Activated naive CD8-positive, alpha-beta T cell treated with anti-CD3 and anti-CD28 coated beads, Interleukin-2, amount 50 U/mL, for 16 hours (primary cell): ENCODE data around the gene KAT7.
A peak's percentile ranks its signal among the peaks of the same experiment; 100 is the strongest.

Source experiments
- DNase-seq: peaks from one replicate; pipeline ENCODE4 v3.0.0-alpha.2; 2020; ENCODE audit warnings: low read depth, low spot score

KAT7 gene

DNA sequence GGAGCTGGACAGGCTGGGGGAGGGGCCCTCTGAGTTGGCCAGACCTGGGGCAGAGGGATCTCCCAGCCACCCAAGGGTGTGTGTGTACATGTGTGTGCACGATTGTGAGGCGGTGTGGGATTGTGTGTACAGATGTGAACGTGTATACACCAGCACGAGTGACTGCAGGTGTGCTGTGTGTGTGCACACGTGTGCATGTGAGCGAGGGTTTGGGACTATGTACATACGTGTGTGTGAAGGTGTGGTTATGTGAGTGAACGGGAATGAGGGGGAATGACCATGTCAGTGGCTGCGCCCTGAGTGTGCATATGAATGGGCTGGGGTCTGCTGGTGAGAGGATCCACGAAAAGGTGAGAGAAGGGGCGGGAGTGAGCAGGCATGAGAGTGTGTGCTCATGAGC is 81.8 kb downstream of the KAT7 start:
- DNase-seq, result no peak

DNA sequence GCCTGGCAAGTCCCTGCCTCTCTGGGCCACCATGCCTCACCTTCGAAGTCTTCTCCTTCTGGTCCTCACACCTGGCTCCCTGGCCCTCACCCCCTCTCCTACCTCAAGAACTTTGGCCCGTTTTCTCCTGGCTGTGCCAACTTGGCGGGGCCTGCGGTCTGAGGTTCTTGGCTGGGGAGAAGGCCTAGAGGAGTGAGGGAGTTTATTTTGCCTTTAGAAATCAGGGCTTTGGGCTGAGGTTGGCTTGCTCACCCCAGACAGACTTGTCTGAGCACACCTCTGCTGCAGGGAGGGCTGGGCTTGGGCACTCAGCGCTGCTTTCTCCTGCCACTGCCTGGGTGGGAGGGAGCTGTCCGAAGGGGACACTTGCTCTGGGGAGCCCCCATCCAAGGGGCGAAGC is 82.7 kb downstream of the KAT7 start:
- DNase-seq, result no peak

DNA sequence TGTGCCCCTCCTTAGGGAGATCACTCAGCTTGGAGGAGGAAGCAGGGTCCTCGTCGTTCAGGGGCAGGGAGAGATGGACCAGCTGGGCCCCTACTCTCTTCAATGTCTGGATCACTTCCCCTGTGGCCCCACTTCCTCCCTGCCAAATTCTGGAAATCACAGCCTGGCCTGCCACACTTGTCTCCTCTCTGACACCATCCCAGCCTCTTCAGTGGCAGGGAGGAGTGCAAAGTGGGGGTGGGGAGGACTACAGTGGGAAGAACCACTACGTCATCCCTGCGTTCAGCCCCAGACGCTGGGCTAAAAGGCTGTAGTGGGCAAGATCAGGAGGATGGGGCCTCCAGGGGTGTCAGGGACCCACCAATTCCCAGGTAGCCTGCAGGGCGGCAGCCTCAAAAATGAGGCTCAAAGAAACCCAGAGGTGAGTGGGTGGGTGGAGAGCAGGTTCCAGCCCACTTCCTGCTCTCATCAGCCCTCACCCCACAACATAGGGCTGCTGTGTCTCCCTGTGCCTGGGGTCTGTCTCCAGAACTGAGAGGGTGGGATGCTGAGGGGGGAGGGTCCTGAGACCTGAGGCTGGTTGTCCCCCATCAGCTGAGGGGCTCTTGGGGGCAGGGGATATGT is 84.4 kb downstream of the KAT7 start:
- no peak for DNase-seq

DNA sequence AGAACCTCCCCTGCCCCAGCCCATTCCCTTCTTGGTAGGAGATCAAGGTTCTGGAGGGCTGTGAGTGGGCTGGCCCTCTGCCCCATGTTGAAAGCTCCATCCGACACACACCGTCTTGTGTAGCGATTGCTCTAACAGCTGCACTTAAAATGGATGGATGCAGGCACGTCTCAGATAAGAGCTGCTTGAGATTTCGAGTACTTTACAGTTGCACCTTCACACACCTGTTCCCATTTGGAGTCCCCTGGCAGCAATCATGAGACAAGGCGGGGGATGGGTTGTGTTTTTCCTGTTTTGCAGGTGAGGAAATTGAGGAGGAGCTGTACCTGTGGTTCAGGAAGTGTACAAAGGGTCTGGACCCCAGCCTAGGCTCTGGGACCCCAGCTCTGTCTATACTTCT is 85.0 kb downstream of the KAT7 start:
- no peak for DNase-seq

DNA sequence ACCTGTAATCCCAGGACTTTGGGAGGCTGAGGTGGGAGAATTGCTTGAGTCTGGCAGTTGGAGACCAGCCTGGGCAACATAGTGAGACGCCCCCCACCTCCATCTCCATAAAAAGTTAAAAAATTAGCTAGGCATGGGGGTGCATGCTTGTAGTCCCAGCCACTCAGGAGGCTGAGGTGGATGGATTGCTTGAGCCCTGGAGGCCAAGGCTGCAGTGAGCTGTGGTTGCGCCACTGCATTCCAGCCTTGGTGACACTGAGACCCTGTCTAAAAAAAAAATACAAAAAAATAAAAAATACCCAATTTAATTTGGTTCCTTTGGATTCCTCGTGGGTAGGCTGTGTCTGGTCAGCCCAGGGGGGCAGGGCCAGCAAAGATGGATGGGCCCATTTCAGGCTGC is 85.4 kb downstream of the KAT7 start:
- DNase-seq, result no peak

DNA sequence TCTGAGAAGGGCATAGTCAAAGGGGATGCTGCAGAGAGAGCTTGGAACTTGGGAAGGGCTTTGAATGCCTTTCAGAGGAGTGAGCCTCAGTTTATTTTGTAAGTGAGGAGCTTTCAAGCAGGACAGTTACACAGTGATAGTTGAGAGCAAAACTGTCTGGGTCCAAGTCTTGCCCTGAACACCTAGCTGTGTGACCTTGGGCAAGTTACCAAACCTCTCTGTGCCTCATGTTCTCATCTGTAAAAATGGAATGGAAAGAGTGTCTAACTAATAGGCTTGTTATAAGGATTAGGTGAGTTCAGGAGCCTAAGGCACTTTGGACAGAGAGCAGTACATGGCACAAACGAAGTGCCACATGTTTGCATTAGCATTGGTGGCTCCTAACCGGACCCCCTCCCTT is 86.4 kb downstream of the KAT7 start:
- no peak for DNase-seq

DNA sequence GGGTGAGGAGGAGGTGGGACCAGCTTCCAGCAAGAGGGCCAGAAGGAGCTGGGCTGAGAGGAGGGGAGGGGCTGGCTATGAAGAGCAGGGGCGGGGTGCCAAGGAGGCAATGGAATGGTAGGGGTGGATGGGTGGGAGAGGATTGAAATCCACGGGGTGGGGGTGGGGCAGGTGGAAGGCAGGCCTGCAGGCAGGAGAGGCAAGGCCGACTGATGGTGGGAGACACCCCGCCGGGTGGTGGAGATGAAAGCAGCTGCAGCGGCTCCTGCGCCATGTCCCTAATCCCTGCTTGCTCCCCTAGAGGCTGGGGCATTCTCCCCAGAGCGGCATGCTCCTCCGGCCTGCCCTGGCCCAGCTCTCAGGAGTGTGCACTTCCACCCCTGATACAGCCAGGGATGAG is 87.2 kb downstream of the KAT7 start:
- no peak for DNase-seq

DNA sequence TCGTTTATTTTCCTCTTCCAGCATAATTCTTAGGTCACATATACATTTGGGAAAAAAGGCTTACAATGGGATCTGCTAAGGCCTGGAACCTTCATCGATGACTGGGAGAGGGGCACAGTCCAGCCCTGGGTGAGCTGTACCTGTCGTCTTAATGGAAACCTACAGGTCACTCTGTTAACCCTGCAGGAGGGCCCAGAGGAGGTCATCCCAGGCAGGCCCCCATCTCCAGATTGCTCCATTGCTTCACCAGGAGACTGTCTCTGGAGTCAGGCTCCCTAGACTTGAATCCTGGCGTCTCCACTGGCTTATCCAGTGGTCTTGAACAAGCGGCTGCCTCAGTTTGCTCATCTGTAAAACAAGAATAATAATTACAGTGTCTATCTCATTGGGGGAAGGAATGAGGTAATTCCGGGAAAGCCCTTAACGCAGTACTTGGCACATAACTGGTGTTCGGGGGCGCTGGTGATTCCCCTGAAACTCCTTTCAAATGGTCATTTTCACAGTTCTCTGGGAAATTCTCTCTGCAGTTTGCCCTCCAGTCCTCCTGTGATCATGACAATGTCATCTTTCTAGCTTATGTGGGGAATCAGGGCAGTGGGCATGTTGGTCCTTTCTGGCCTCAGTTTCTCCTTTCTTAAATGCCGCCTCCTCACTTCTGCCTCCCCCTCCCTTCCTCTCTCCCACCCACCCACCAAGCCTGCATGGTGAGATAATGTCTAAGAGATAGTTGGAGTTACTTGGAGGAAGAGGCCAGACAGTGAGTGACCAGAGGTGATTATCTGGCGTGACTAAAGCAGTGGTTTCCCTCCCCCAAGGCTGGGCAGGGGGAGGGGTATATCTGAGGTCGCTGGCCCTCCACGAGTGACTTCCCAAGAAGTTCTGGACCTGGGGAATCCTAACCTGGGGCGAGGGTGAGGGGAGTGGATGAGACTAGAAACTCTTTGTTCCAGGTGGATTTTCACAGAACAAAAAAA is 90.7 kb downstream of the KAT7 start:
- DNase-seq, result no peak

DNA sequence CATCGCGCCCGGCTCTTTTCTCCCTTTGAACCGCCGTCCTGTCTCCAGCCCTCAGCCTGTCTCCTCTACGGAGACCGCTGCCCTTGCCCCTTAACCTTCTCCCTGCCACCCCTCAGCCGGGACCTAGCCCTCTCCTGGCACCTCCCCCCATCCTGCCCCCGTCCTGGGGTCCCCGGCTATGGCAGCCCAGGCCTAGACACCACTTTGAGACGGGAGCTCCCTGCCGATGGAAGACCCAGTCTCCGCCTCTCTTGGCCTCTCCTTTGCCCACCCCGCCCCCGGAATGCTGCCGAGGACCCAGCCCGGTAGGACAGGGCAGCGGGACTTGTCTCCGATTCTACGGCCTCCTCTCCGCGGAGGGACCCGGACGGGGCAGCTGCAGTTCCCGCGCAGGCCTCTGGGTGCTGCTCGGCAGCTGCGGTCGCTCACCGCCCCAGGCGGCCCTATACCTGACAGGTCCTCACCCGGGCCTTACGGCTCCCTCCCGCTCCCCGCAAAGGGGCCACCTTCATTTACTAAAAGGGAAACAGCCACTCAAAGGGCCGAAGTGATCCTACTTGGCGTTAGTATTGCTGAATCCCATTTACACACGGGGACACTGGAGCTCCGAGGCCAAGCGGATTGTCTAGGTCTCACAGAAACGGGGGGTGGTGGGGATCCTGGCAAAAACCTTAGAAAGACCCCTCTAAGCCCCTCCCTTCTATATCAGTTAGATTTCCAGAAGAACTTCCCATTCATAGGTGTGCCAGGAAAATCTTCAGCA is 92.0 kb downstream of the KAT7 start:
- DNase-seq, result peak; percentile 47

DNA sequence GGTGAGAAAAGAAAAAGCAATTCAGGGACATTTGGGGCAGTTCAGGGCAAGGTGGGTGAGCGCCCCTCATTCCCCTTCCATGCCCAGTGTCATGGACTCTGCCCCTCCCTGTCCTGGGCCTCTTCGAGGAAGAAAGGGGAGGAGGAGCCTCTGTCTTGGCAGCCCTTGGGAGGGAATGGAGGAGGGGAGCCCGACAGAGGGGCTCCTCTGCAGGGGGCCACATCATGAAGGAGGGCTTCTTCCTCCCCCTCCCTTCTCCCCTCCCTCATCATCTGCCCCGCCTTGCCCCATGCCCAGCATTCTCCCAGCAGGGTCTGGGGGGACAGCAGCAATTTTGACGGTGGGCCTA is 92.5 kb downstream of the KAT7 start:
- DNase-seq, result no peak

DNA sequence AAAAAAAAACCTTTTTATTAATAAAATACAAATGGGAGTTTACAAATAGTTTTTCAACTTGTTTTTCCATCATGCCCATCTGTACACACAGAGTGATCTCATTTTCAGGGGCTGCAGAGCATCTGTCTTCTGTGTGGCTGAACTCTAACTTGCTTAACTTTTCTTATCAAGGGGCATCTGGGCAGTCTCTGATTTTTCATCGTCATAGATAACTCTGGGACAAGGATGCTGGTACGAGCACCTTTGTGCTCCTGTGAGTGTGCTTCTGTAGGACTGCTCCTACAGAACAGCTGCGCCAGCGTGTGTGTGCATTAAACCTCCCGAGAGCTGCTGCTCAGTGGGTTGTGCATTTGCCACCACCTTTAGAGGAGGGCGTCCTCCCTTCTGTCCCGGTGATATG is 94.0 kb downstream of the KAT7 start:
- DNase-seq, result no peak
